Endometrium (tissue), 2 donors: Measurements from ENCODE around the gene GOSR2.
"Not testable (repeated sequence)": the region's sequence is repeated elsewhere in the genome, so short reads cannot be mapped to it uniquely, and the experiment has no call there.

Experiments
- FAIRE-seq: peaks from 2 replicates; lab custom pipeline; 2012; peaks lifted over from hg19 to GRCh38; lab: Jason Lieb, UNC
- donor health status: control.
- donor health status: control.

The GOSR2 gene

DNA sequence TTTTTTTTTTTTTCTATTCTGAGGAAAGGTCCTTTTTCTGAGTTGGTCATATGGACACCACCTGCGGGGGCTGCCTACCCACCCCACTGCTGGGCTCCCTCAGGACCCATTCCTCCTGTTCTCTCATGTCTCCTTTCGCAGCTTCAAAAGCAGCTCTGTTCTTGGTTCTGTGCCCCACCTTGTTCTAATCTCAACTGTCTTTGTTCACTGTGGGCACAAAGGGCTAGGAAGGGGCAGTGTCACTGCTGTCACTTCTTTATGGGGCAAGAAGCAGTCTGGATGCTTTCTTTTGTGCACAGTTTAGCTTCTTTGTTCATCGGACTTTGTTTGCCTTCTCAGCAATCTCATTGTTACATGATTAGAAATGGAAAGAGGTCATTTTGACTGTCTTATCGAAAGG is 7.1 kb downstream of the GOSR2 start:
- FAIRE-seq: no peak

DNA sequence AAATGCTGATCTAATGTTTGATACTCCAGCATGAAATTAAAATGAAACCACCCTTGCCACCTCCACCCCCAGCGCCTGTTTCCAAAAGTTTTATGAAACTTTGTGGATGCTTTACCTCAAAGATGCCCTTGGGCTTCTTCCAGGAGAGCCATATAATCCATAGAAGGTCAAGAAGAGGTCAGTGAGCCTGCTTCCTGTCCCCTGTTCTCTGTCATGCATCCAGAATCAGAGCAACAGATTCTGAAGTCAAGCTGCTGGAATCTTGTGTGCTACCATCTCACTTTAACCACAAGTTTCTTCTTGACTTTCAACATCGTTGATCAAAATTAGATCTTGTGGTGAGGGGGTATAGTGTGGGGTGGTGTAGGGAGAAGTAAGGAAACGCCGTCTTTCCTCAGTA is 8.6 kb downstream of the GOSR2 start:
- no peak for FAIRE-seq

DNA sequence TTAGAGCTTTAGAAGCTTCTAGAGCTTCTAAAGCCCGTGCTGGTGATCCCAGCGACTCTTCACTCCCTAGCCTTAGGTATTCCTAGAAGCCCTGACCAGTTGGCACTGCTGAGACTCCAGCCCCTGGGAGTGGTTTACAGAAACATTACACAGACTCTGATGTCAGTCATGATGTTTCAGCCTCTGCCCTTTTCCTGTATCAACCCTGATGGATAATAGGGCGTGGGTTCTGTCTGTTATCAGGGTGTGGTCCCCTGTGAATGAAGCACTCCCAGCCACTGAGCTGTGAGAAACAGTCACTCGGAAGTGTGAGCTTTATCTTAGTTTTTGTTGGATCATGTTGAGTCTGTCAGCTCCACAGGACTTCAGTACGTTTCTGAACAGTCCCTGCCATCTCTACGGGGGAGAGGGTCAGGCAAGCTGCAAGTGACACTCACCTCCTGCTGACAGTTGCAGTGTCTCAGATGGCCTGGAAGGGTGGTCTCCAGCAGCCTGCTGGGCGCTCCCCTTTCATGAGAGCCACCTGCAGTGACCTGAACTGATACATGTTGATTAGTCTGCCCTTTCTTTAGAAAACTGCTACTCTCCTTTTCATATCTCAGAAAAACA is 12.8 kb downstream of the GOSR2 start:
- no peak for FAIRE-seq

DNA sequence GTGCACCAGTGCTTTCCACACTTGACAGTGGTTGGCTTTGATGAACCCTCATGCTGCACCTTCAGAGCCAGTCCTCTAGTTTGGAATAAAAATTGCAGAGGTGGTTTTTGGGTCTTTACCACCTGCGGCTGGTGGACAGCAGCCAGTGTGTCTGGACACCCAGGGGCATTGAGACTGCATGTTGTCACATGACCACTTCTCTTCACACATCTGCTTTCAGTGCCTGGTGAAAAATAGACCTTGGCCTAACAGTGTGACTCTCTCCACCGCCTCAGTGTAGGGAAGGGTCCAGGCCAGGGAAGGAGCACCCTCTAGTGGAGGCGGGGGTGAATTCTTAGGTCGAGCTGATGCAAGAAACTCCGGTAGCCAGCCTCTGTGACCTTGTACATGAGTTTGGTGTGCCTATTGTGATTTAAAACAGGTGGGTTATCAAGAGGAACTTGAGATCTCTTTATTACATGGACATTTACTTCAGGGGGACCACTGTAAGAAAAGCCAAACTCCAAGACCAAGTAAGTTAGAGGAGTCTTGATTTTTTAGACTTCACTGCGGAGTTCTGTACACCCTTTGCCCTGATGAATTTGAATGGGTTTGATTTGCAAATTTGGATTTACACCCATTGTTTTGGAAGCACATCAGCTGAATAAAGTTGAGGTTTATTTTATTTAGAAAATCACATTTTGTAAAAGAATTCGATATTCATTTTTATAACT is 17.9 kb downstream of the GOSR2 start:
- no peak for FAIRE-seq

DNA sequence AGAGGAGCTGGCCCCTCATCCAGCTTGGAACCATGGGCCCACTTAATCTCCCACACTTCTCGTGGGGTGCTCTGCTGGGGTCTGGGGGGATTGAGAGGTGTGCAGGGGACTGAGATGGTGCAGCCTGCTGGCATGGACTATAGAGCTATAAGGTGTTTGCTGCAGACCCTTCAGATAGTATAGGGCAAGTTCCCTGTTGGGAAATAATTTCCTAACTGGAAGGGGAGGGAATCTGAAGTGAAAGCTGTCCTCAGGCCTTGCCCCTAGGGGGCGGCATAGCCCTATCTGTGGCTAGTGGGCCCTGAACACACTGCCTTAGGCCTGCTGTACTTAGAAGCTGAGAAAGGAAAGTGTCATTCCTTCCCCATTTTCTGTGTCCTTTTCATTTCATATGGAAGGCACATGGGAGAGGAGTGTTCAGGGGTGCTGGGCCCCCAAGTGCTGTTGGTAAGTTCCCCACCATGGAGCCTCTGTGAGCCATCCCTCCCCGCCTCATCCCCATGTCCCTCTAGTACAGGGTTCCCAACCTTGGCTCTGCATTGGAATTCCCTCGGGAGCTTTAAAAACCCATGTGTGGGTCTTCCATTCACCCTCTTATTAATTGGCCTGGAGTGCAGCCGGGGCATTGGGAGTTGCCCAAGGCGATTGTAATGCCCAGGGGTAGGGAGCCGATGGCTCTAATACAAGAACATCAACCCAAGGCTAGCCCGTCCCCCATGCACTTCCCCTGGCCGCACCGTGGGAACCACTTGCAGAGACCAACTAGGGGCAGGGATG is 19.7 kb downstream of the GOSR2 start:
- no peak for FAIRE-seq

DNA sequence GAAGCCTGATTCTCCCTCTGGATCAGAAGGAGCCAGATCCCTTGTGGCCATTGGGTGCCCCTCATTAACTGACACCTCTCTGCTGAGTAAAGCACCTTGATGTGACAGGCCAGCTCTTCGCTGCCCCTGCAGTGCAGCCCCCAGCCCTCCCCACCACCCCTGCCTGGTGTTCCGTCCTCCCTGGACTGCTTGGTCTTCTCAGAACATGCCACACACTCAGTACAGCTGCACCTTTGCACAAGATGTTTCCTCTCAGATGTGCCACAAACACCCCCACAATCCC is 20.2 kb downstream of the GOSR2 start:
- FAIRE-seq: no peak

DNA sequence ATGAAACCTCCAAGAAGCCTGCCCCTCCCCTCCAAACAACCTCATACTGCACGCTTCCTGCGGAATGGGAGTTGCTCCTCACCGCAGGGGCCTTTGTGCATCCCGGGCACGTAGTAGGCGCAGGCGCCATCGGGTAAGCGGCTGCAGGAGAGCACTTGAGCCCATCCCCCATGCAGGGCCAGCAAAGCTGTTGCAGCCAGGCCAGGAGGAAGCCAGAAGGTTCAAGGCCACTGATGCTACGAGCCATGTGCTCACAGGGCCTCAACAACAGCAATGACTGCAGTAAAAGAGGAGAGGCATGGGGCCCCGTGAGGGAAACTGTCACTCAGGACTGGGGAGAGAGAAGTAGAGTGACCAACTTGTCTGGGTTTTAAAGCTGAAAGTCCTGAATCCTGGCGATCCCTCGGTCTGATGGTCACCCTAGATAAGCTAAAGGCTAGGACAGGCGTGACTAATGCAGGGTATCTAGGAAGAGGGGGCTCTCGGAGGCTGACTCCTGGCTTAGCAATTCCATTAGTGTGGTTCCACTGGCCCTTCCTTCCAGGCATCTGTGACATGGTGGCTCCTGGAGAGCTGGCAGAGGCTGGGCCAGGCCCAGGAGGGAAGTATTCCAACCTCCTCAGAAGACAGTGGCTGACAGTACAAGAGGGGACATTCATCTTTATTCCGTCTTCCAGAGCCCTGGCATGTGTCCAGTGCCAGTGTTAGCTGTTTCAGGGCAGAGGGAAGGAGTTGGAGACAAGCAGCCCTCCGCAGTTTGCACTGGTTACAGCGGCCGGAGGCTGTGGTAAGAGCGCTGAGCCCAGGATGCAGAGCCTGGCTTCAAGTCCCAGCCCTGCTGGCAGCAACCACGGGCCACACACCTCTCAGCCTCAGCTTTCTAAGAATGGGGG is 20.8 kb downstream of the GOSR2 start:
- no peak for FAIRE-seq

DNA sequence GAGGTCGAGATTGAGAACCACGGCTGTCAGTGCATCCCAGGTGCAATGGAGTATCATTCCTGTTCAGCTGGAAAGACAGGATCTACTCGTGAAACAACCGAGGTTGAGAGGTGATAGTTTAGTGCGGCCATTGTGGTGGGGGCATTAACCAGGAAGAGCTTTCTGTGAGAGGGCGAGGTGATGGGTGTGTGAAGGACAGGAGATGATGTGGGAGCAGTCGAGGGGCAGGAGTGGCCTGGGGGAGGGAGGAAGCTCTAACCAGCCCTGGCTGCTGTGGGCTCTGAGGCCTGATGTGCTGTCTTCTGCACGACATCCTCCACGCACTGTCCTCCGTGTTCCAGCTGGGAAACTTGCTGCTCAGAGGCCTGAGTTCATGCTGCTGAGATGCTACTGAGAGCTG is 22.0 kb downstream of the GOSR2 start:
- FAIRE-seq: no peak

DNA sequence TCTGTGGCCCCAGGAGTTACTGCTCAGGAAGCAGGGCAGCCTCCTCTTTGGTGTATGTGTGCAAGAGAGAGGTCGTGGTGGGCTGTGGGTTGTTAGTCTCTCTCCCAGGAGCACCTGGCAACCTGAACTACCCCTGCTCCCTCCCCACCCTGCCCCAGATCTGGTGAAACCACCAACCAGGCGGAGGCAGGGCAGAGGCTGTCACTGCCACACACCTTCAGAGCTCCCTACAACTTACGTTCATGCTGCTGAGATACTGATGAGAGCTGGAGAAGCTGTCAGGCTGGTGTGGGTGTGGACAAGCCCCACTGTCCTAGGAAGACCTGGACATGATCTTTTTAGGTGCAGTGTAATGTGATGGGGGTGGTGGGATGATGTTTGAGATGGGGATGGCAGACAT is 24.3 kb downstream of the GOSR2 start:
- FAIRE-seq: no peak

DNA sequence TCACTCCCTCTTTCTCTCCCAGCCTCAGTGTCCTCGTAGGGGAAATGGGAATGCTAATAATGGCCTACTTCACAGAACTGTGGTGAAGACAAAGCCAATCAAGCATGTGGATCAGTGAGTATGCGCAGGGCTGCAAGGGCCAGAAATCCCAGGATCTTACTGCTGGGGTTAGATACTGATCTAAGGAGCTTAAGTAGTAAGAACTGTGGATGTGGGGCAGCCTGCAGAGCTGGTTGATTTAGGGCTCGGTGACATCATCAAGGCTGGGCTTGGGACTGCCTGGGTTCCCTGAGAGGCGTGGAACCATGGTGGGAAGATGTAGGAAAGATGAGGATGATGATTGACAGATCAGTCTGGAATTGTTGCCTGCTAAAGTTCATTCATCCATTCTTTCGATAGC is 25.6 kb downstream of the GOSR2 start:
- FAIRE-seq: no peak

DNA sequence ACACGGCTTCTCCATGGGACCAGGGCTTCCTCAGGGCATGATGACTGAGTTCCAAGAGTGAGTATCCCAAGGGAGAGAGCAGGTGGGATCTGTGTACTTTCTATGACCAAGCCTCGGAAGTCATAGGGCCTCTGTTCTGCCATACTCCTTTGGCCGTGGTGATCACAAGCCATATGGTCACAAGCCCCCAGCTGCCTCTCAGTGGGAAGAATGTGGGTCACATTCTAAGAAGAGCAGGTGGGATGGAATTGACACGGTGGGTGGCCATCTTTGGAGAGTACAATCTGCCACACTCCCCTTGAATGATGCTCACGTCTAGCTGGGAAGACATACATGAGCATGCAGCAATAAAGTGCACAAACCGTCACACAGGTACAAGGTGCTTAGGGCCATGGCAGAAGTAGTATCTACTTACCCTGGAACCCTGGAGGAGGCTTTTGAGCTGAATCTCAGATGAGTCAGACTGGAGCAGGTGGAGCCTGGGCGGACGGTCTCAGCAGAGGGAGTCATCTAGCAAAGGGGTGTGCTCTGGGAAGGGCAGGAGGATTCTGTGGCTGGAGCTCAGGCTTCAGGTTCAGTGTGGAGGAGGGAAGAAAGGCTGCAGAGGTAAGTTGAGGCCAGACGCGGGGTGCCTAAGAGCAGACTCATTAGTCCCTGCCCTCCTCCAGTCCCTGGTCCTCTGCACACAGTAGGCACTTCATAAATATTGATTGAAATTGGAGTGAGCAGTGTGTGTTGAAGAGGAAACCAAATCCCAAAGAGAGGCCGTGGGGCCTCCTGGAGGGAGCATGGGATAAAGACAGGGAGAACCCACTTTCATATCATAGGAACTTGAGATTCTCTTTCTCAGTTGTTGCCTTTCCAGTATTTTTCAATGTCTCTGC is 26.6 kb downstream of the GOSR2 start:
- no peak for FAIRE-seq

DNA sequence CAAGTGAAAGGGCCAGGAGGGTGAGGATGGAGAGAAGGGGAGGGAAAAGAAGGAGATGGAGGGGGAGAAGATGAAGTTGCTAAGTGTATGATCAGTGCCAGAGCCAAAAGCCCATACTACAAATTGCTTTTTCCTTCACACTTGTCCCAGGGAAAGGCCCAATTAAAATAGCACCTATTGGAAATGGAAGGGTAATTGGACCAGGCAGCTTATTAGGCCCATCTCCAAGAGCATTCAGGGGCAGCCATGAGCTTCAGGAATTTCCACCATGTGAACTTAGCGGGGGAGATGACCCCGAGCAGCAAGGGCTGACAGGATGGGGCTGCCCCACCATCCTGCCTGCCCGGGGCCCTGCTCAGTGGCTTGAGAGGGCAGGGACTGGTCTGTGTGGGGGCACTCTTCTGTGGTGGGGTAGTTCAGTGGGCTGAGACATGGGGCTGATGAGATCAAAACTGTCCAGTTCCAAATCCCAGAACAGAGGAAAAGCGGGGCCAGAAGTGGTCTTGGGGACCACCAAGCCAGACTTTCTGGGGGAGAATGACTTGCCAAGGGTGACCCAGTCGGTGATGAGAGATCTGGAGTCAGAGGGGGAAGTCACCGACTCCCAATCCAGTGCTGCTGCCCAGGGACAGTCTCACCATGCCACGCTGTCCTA is 27.5 kb downstream of the GOSR2 start:
- FAIRE-seq: no peak

DNA sequence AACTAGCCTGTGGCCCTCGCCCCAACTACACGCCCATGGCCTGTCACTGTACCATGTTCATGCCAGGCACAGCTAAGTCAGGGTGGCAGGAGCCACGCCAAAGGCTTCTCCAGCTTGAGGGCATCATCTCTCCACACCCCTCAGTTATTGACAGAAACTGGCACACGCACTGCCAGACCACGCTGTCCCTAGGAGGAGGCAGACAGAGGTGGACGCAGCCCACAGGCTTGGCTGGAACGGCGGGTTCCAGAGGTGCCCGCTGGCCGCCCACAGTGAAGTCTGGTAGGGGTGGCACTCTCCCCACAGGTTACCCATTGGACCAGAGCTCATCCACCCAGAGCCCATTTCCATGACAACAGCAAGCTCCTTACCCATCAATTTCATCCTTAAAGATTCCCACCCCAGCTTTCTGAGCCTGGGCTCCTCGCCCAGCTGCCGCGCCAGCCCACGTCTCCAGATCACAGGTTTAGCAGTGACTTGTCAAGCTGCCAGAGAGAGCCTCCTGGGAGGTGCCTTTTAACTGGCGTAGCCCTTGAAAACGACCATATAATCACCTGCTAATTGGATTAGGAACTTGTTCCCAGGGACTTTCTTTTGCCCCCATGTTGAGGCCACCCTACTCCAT is 28.1 kb downstream of the GOSR2 start:
- FAIRE-seq: no peak

DNA sequence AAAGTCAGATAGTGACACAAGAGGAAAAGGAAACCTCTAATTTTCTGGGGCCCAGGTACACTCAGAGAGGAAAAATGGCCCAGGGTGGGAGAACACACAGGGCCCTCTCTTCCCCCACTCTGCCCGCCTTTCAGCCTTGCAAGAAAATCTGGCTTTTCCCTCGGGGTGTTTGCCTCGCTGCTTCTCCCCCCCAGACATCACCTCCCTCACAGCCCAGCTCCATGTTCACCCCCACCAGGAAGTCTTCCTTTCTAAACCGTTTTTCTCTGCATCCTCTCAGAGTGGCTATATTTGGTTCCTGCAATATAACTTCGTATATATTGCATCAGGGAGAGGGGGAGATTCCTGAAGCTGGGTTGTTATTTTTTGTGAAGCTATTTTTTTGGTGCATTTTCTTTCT is 28.7 kb downstream of the GOSR2 start:
- FAIRE-seq: no peak

DNA sequence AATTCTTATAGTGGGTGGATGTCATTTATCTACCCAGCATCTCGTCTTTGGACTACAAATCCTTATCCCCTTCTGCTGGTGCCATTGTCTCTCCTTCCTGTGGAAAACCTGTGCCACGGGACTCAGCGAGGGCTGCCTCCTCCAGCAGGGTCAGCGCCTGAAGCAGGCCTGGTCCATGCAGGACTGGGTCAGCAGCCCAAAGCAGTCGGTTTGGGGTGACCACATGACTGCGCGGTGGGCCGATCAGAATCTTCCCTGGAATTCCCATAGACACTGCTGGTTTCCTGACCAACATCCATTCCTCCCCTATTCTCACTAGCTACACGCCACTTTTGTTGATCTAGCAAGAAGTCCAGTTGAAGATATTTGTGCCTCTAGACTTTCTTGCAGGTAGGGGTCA is 29.2 kb downstream of the GOSR2 start:
- FAIRE-seq: no peak

DNA sequence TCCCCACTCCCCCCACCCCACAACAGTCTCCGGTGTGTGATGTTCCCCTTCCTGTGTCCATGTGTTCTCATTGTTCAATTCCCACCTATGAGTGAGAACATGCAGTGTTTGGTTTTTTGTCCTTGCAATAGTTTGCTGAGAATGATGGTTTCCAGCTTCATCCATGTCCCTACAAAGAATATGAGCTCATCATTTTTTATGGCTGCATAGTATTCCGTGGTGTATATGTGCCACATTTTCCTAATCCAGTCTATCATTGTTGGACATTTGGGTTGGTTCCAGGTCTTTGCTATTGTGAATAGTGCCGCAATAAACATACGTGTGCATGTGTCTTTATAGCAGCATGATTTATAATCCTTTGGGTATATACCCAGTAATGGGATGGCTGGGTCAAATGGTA is 30.2 kb downstream of the GOSR2 start:
- FAIRE-seq: not testable (repeated sequence)

DNA sequence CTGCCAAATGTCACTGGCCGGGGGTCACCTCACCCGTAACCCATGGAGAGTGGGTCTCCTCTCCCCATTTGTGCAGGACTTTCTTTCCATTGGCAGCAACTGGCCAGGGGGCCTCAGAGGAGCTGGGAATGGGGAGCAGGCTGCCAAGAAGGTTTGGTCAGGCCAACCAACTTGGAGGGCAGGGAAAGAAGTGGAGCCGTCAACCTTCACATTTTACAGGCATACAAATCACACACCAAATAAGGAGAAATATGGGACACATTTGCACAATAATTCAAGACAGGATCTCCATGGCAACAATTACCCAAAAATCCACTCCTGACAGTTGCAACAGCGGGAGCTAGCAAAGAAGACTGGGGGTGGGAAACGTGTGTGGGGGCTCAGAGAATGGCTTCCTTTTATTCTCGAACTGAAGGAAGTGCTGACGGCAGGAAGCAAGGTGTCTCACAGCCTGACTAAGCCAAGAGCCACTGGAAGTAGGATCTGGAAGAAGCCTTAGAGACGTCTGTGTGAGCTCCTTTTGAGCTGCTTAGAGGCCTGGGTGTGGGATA is 35.2 kb downstream of the GOSR2 start:
- FAIRE-seq: no peak

DNA sequence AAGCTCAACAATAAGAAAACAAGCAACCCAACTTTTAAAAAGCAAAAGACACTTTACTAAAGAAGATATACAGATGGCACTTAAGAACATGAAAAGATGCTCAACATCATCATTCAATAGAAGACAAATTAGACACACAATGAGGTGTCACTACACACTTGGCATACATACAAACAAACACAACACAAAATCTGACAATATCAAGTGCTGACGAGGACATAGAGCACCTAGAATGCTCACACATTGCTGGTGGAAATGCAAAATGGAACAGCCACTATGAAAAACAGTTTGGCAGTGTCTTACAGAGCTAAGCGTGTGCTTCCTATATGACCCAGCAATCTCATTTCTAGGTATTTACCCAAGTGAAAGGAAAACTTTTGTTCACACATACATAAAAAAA is 37.2 kb downstream of the GOSR2 start:
- no peak for FAIRE-seq

DNA sequence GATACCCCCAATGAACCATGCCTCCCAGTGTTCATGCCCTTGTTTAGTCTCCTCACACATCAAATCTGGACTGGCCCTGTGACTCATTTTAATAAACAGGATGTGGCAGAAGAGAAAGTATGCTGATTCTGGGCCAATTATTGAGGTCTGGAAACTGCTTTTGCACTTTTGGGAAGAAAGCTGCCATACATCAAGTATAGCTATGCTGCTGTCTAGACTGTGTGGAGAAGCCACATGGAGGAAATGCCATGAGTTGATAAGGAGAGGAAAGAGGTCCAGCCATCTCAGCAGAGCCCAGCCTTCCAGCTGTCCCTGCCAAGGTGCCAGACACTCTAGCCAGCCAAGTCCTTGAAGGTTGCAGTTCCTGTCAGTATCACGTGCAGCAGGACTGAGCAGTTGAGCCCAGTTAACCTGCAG is 39.4 kb downstream of the GOSR2 start:
- no peak for FAIRE-seq

DNA sequence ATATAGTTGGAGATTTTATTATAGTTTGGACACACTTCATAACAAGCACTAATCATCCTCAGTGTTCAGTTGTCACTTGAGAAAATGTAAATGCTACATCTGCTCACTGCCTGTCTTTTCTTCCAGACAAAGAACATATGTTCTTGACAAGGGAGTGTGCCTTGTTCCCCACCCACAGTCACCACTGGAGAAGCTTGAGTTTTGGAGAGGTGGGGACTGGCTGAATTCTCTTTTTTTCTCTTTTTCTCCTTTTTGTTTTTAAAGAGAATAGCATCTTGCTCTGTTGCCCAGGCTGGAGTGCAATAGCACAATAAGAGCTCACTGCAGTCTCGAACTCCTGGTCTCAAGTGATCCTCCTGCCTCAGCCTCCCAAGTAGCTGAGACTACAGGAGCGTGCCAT is 40.6 kb downstream of the GOSR2 start:
- FAIRE-seq: no peak
